HG03097 (cell line): ENCODE data around the gene ESYT2.

Source experiments
- ATAC-seq: cut with Tn5 transposase; IDR thresholded peaks from one replicate; pipeline ENCODE4 v1.9.1; 2021; ENCODE audit not compliant: unreplicated experiment, low FRiP score

The ESYT2 gene

DNA sequence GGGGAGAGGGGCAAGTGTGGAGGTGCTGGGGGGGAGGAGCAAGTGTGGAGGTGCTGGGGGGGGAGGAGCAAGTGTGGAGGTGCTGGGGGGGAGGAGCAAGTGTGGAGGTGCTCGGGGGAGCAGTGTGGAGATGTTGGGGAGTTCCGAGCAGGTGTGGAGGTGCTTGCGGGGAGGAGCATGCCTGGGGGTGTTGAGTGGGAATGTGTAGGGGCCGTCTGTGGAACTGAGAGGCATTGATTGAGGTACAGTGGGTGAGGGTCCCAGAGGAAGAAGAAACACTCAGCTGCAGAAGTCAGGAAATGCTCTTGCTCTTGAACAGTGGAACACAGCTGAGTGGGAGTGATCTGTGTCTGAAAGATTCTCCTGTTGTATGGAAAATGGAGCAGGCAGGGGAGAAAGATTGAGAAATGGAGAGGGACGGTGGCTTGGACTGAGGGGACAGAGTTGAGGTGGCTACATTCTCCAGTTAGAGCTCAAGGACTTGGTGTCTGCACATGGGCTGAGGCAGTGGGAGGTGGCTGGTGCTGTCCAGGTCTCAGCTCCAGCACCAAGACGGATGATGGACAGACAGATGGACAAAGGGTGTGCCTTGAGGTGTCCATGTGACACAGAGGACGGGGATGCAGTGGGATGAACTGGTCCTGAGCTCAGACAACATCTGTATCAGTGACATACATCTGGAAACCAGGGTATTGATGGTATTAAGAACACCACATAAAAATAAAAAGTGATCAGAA, 99.5 kb downstream of the ESYT2 start:
- ATAC-seq = no peak

DNA sequence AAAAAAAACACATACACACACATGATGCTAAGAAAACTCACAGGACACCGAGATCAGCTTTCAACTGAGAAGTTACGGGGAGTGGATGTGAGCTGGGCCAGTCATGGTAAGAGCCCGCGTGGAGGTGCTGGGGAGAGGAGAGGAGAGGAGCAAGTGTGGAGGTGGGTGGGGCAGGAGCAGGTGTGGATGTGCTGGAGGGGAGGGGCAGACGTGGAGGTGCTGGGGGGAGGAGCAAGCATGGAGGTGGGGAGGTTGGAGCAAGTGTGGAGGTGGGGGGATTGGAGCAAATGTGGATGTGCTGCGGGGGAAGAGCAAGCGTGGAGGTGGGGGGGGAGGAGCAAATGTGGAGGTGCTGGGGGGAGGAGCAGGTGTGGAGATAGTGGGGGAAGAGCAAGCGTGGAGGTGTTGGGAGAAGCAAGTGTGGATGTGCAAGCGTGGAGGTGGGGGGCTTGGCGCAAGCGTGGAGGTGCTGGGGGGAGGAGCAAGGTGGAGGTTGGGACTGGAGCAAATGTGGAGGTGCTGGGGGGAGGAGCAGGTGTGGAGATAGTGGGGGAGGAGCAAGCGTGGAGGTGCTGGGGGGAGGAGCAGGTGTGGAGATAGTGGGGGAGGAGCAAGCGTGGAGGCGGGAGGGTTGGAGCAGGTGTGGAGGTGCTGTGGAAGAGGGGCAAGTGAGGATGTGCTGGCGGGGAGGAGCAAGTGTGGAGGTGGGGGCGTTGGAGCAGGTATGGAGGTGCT, 100.2 kb downstream of the ESYT2 start:
- ATAC-seq = no peak

DNA sequence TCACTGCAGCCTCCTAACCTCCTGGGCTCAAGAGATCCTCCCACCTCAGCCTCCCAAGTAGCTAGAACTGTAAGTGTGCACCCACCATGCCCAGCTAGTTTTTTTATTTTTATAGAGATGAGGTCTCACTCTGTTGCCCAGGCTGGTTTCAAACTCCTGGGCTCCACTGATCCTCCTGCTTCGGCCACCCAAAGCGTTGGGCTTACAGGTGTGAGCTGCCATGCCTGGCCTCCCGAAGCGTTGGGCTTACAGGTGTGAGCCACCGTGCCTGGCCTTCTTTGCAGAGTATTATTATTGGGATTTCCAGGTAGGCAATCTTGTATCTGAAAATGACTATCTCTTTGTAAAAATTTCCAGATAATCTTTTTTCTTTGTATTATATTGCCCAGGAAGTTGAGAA, 101.6 kb downstream of the ESYT2 start:
- ATAC-seq = no peak

DNA sequence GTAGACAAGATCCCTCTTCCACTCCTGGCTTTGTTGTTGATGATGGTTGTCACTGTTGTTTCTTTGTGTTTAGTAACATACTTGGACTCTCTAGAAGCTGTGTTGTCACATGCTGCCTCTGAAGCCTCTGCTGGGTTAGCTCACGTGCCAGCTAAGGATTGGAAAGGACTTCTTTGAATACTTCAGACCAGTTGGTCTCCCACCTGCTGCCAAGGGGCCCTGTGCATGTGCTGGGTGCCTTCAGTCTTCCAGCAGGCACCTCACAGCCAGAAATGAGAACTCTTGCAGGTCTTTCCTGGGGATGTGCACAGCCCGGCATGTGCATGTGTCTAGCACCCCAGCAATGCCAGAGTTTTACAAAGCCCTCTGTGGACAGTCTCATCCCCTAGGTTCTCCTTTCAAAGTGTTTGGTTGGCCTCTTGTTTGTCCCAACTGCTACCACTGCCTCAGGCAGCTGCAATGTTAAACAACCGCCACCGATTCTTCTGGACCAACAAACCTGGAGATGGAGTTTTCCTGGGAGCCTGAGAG, 103.0 kb downstream of the ESYT2 start:
- ATAC-seq = no peak

DNA sequence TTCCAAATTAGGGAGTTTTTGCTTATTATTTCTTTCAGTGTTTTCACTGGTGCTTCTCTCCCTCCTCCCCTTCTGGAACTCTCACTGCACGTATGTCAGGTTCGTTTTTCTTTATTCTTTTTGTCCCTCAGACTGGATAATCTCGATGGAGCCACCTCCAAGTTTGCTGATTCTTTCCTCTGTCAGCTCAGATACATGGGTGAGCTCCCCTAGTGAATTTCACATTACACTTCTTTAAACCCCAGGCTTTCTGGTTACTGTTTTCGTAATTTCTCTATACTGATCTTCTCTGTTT, 103.9 kb downstream of the ESYT2 start:
- no peak for ATAC-seq

DNA sequence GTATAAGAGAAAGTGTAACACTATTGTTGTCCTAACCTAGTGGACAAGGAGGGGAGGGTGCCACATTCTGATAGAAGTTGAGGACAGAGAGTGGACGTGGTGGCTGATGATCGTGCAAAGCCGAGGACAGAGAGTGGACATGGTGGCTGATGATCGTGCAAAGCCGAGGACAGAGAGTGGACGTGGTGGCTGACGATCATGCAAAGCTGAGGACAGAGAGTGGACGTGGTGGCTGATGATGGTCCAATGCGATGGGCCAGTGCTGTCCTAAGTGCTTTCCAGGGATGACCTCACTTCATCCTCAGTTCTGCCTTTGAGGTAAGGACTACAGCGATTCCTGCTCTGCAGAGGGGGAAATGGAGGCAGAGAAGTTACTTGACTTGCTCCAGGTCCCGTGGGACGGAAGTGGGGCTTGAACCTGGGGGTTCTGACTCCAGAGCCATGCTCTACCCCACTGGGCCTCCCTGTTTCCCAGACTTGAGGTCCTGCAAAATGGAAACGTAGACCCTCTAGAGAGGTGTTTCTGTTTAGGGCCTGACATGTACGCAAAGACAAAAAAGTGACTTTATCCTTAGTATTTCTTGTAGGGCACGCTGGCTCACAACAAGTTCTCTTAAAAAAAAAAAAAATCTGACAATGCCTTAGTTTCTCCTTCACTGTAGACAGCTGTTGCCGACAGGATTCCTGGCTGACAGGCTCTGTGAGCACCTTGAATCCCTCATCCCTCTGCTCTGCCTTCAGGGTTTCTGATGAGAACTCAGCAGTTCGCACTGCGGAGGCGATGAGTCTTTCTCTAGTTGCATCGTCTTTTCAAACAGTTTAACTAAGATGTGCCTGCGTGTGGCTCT, 104.4 kb downstream of the ESYT2 start:
- ATAC-seq = no peak

DNA sequence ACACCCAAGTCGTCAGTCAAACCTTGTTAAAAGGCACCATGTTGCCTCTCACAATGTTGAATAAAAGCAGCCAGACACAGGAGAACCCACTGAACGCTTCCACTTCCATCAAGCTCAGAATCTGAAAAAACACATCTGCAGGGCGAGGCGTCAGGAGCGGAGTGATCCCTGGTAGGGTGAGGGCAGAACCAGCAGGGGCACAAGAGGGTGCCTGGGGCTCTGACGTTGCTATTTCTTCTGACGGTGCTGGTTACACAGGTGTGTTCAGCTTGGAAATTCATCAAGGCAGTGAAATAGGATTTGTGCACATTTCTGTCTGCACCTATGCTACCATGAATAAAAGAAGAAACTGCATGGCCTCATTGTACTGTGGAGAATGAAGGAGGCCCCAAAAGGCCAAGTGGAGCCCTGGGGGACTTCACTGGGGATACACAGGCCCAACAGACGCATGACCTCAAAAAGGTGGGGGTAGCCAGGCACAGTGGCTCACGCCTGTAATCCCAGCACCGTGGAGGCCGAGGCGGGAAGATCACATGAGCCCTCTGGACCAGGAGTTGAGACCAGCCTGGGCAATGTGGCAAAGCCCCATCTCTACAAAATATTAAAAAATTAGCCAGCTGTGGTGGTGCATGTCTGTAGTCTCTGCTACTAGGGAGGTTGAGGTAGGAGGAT, 105.5 kb downstream of the ESYT2 start:
- no peak for ATAC-seq

DNA sequence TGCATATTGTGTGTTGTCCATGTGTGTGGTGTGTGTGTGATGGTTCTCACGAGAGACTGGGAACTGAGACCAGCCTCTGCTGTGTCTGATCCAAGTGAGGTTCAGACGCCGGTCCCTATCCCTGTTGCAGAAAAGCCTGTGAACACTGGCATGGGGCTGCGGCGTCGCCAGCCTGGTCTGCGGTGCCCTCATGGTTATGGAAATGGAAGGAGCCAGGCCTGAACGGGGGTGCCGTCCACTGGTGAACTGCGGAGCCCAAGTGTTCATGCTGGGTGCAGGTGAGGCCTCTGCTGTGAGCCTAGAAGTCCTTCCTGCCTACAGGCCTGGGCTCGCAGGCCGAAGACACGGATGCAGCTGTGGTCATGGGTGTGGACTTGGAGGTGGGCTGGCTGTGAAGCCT, 106.0 kb downstream of the ESYT2 start:
- no peak for ATAC-seq

DNA sequence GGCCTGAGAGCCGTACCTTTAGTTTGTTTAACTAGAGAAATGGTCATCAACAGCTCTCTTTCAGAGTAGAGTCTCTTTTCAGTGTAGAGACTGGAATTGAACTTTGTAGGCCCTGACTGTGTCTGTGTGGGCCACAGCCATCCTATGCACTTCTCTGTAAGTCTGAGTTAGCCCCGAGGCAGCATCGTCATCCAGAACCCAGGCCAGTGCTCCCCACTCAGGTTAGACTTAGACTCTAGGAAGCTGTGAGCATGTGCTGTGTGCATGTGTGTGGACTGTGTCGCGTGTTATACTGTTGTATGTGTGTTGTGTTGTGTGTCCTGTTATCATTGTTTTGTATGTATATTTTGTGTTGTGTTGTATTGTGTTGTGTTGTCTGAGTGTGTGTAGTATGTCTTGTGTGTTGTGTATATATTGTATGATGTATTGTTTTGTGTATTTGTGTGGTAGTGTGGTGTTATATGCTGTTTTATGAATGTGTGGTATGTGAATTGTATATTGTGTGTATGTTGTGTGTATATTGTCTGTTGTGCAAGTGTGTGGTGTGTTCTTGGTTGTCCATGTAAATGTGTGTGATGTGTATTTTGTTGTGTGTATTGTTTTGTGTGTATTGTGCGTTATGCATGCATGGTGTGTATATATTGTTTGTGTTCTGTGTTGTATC, 106.6 kb downstream of the ESYT2 start:
- no peak for ATAC-seq

DNA sequence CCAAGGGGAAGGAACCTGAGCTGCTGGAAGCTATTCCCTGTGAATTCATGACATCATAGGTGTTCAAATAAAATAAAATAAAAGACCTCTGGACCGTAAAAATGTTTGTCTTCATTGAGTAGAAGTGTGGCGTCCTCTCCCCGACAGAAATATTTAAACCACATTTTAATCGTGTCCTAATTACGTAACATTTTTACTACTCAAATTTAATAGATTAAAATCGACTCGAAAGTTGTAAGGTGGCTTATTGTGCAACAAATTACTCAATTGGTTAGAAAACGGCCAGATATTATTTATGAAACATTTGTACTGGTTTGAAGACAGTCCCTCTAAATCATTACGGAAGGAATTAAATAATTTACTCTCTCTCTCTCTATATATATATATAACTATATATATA, 109.2 kb downstream of the ESYT2 start:
- no peak for ATAC-seq

DNA sequence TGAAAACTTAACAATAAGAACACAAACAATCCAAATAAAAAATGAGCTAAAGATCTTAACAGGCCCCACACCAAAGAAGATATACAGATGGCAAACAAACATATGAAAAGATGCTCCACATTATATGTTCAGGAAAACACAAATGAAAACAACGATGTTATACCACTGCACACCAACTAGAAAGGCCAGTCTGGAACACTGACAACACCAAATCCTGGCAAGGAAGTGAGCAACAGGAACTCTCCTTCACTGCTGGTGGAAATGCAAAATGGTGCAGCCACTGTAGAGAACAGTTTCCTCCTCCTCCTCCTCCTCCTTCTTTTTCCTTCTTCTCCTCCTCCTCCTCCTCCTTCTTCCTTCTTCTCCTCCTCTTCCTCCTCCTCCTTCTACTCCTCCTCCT, 112.5 kb downstream of the ESYT2 start:
- ATAC-seq = no peak

DNA sequence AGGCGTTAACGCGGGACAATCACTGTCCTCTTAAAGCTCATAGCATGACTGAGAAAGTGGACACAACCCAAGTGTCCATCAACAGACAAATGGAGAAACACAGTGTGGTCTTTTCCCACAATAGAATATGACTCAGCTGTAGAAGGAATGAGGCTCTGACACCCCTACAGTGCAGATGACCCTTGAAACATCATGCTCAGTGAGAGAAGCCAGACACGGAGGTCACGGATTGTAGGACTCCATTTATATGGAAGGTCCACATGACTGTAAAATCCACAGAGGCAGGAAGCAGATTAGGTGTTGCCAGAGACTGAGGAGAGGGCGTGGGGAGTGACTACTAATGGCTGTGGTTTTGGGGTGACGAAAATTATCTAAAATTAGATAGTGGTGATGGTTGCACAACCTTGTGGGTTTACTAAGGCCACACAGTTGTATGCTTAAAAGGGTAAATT, 118.6 kb downstream of the ESYT2 start:
- no peak for ATAC-seq

DNA sequence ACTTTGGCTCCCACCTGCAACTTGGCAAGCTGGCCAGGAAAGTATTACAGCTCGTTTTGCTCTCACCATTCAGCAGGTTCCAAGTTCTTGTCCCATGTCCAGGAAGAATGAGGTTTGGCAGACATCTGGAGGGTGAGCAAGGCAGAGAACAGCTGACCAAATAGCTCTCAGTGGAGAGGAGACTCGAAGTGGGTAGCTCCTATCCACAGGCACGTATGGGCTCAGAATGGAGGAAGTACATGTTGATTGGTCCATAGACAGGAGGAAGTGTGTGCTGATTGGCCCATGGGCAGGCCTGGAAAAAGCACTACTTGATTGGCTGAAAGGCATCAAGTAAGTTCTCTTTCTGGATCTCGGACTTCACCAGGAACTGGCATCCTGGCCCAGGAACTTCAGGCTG, 121.7 kb downstream of the ESYT2 start:
- no peak for ATAC-seq

DNA sequence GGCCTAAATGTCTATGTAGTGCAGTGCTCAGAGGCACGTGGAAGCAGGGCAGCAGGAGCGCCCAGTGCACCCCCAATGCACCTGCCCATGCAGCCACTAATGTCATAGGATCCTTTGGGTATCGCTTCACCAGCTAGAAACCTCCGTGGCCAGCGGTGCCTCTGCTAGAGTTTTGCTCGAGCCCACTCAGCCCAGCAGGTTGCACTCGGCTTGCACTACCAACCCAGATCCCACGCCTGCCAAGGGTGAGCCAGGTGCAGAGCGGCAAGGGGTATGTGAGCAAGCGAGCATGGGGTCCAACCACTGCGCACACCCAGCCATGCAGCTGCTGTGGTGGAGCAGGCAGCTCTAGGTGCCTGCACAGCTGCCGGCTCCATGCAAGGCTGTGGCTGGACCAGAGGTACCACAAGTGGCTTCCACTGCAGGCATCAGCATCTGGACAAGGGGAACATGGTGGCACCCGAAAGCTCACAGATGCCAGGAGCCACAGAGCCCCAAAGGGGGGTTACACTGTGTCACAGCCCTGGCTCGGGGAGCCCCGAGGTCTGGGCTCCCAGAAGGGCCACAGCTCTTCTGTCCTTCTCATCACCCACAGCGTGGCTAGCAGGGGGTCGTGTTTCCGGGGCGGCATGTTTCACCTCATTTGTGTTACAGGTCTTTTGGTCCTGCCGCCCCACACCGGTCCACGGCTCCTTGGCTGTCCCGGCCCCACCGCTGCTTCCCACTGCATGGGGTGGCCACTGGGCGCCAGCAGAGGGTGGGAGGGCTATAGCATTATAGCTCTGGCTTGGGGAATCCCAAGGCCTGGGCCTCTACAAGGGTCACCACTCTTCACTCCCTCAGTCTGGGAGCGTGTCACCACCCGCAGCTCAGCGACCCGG, 122.4 kb downstream of the ESYT2 start:
- ATAC-seq = no peak

DNA sequence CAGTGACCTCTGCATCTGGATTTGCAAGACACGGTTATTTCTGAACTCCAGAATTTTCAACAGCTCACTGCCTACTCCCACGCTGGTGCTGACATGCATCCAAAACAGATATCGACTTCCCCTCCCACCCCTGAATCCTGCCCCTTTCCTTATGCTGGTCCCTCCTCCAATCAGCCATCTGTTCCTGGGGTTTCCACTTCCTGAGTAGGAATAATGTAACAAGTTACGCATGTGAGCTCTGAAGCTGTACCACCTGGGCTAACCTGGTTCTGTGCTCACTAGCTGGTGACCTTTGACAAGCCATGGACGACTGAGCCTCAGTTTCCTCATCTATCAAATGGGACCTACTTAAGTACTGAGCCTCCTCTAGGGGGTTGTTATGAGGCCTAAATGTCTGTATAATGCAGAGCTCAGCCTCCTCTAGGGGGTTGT, 123.0 kb downstream of the ESYT2 start:
- ATAC-seq = no peak

DNA sequence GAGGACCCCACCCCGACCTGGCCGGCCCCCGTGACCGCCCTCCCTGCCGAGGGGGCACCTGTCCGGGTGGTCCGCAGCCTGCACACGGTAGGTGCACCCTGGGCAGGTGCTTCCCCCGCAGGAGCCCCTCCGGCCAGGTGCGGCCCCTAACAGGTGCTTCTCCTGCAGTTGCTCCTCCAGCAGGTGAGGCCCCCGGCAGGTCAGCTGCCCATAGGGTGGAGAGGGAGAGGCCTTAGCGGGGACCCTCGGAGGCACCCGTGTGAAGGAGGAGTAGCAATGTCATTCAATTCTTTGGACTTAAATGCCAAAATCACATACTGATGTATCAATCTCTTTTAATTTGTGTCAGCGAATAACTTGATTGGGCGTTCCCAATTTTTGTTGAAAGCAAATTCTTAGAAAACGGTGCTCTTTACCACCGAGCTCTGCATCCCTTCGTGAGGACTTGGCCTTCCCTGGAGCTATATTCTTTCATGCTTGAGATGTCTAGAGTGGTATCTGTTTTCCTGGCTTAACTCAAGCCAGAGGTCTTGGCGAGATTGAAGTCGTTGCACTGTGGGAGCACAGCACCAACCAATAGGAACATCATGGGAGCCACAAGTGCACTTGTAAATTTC, 124.0 kb downstream of the ESYT2 start:
- no peak for ATAC-seq

DNA sequence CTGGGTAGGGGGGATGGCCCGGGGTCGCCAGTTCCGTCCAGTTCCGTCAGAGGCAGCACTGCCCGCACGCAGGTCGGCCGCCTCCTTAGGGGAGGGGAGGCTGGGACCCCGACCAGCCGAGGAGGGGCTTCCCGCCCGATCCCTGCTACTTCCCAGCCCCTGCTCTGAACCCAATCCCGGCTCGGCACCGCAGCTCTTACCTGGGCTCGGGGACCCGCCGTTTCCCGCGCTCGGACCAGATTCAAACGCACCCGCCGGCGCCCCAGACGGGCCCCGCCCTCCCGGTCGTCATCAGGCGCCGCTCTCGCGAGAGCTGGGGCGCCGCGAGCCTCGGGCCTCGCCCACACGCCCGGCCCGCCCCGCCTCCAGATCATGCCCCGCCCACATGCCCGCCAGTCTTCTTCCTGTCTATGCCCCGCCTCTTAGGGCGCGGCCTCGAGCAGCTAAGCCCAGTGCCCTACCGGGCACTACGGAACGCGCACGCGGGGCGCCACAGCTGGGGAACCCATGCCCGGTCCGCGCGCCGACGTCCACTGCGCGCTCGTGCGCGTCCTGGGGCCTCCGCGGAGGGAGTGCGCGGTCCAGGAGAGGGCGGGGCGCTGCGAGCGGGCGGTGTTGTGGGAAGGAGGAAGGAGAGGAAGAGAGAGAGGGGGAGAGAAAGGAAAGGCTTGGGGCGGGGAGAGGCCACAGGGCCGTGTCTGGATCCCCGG, 124.6 kb downstream of the ESYT2 start, which contains the start of gene NCAPG2:
Gene NCAPG2 (minus strand): TSS at position 281 of the 710 bp plus-strand sequence. CDS start 2,905 bp downstream, outside the sequence.
- peak; percentile 99 for ATAC-seq
